Measurements from ENCODE around the gene TPO.

- TF ChIP-seq CTCF (IDR thresholded peaks at IDR 0.05; ENCODE audit: low read length) (no peak), EZH2phosphoT487 (IDR thresholded peaks at IDR 0.05; ENCODE audit: low read length) (no peak)
Measured at GRCh38 chr2:1581965-1582625, 168.8 kb downstream of the TPO start.

All from MM.1S (cell line).